ENCODE data around the gene VCX3B.
"Not testable (repeated sequence)": the region's sequence is repeated elsewhere in the genome, so short reads cannot be mapped to it uniquely, and the experiment has no call there.

Gene VCX3B

GRCh38 chrX:8484360-8484949 is 19.8 kb downstream of the VCX3B start:
- DNase-seq (ENCODE audit: extremely low spot score), result no peak
- ChIA-PET POLR2A (no interaction called here), CTCF (no interaction called here)
- TF ChIP-seq PKNOX1 (IDR thresholded peaks at IDR 0.05) (no peak), LEF1 (IDR thresholded peaks at IDR 0.05; ENCODE audit: borderline replicate concordance) (no peak), ARNT (IDR thresholded peaks at IDR 0.05) (no peak), TARDBP (IDR thresholded peaks at IDR 0.05) (no peak), FOXA1 (IDR thresholded peaks at IDR 0.05) (no peak), ELF4 (IDR thresholded peaks at IDR 0.05) (no peak), FOXM1 (IDR thresholded peaks at IDR 0.05; ENCODE audit: borderline replicate concordance) (no peak), CTBP1 (IDR thresholded peaks at IDR 0.05; ENCODE audit: borderline replicate concordance) (no peak), SP1 (IDR thresholded peaks at IDR 0.05) (no peak), BHLHE40 (IDR thresholded peaks at IDR 0.05; ENCODE audit: borderline replicate concordance) (no peak), HDGF (IDR thresholded peaks at IDR 0.05; ENCODE audit: borderline replicate concordance) (no peak), L3MBTL2 (conservative IDR thresholded peaks at IDR 0.05) (no peak), ZNF384 (IDR thresholded peaks at IDR 0.05) (no peak), SUZ12 (IDR thresholded peaks at IDR 0.05) (no peak), FOXK2 (IDR thresholded peaks at IDR 0.05) (no peak)

- POLR2A ChIA-PET; DNase-seq (ENCODE audit: extremely low spot score); CTCF ChIA-PET: not testable (repeated sequence)
Observed at GRCh38 chrX:8495036-8495435, 30.4 kb downstream of the VCX3B start.

- DNase-seq (ENCODE audit: extremely low spot score), result no peak
- POLR2A ChIA-PET, result no interaction called here
- TF ChIP-seq SUZ12 (IDR thresholded peaks at IDR 0.05) (no peak), FOXM1 (IDR thresholded peaks at IDR 0.05; ENCODE audit: borderline replicate concordance) (no peak), ELF4 (IDR thresholded peaks at IDR 0.05) (no peak), HDGF (IDR thresholded peaks at IDR 0.05; ENCODE audit: borderline replicate concordance) (no peak), FOXK2 (IDR thresholded peaks at IDR 0.05) (no peak), ARNT (IDR thresholded peaks at IDR 0.05) (no peak), LEF1 (IDR thresholded peaks at IDR 0.05; ENCODE audit: borderline replicate concordance) (no peak), PKNOX1 (IDR thresholded peaks at IDR 0.05) (no peak)
- CTCF ChIA-PET, result no interaction called here
Observed at GRCh38 chrX:8500203-8500602, 35.6 kb downstream of the VCX3B start.

- DNase-seq (ENCODE audit: extremely low spot score); CTCF ChIA-PET; POLR2A ChIA-PET: not testable (repeated sequence)
Observed at GRCh38 chrX:8502101-8502500, 37.5 kb downstream of the VCX3B start.

- ChIA-PET POLR2A (no interaction called here), CTCF (no interaction called here)
- TF ChIP-seq FOXM1 (IDR thresholded peaks at IDR 0.05; ENCODE audit: borderline replicate concordance) (no peak), ELF4 (IDR thresholded peaks at IDR 0.05) (no peak), SUZ12 (IDR thresholded peaks at IDR 0.05) (no peak), CTBP1 (IDR thresholded peaks at IDR 0.05; ENCODE audit: borderline replicate concordance) (no peak), PKNOX1 (IDR thresholded peaks at IDR 0.05) (no peak), ZNF384 (IDR thresholded peaks at IDR 0.05) (no peak), TARDBP (IDR thresholded peaks at IDR 0.05) (no peak), NFRKB (IDR thresholded peaks at IDR 0.05) (no peak), FOXK2 (IDR thresholded peaks at IDR 0.05) (no peak), LEF1 (IDR thresholded peaks at IDR 0.05; ENCODE audit: borderline replicate concordance) (no peak), FOXA1 (IDR thresholded peaks at IDR 0.05) (no peak), ARNT (IDR thresholded peaks at IDR 0.05) (no peak), L3MBTL2 (conservative IDR thresholded peaks at IDR 0.05) (no peak), BHLHE40 (IDR thresholded peaks at IDR 0.05; ENCODE audit: borderline replicate concordance) (no peak)
- DNase-seq (ENCODE audit: extremely low spot score), result no peak
Observed at GRCh38 chrX:8504451-8504850, 39.8 kb downstream of the VCX3B start.
